Hematopoietic multipotent progenitor cell treated with erythropoietin and hydrocortisone succinate and interleukin-3 and kit ligand, for 4 days (in vitro differentiated cells): Measurements from ENCODE around the gene ITPK1.

Experiments
- DNase-seq: peaks from one replicate; pipeline ENCODE4 v3.0.0-alpha.2; 2015

Gene ITPK1

DNA sequence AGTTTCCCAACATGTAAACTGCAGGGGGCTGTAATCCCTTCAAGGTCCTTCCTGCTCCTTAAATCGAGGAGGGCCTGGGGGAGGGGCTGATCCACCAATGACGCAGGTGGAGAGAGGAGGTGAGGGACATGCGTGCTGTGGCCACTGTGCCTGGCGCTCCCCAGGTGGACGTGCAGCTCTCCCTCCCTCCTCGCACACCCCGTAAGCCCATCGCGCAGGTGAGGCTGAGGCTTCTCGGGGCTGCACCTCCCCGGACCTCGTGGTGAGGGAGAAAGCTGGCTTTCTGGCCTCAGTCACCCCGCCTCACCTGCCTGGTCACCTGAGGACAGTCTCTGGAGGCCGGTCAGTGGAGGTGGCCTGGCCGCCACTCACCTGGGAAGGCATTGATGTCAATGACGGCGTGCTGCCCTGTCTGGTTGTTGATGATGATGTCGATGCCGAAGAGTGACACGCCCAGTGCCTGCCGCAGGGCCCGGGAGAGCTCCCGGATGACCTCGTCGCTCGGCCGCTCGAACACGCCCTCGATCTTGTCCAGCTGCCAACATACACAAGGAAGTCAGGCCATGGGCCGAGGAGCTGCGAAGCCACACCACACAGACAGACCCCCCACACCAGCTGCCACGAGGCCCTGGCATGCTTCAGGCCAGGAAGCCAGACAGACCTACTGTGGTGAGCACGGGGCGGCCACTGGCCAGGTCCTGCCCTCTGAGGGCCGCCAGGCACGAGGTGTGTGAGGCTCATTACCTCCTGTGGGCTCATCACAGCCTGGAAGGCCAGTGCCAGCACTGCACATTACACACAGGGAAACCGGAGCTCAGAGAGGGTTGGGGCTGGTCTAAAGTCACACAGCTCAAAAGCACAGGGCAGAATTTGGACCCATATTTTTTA, 169.5 kb downstream of the ITPK1 start:
- DNase-seq, result no peak

GRCh38 chr14:92945544-92945943, 170.2 kb downstream of the ITPK1 start:
- no peak for DNase-seq

GRCh38 chr14:92944976-92945375, 170.7 kb downstream of the ITPK1 start:
- DNase-seq, result no peak

- no peak for DNase-seq
Observed at GRCh38 chr14:92943855-92944570, 171.7 kb downstream of the ITPK1 start.

DNA sequence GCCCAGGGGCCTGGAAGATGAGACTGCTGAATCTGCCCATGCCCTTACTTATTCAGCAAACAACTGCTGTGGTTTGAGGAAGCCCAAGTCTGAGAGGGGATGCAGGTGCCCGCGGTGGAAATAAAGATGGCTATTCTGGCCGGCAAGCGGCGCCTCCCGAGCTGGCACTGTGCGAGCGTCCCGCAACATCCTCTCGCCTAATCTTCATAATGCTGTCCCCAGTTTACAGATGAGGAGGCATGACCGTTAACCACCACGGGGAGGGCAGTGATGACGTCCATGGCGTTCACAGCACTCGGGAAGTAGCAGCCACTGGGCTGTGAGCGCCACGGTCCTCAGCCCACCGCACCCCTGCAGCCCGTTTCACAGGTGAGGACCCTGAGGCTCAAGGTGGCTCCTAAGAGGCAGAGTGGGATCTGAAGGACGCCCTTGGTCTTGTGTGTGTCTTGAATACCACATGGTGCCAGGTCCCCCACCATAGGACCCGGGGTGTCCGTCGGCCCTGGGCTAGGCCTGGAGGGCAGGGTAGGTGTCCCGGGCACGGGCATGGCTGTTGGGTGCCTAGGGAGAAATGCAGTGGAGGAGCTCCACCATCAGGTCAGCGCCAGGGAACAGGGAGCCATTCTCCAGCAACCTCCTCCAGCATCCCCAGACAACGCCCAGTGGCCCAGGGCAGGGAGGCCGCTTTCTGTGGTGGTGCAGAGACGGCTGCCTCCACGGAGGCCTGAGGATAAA, 172.6 kb downstream of the ITPK1 start:
- DNase-seq, result no peak

DNA sequence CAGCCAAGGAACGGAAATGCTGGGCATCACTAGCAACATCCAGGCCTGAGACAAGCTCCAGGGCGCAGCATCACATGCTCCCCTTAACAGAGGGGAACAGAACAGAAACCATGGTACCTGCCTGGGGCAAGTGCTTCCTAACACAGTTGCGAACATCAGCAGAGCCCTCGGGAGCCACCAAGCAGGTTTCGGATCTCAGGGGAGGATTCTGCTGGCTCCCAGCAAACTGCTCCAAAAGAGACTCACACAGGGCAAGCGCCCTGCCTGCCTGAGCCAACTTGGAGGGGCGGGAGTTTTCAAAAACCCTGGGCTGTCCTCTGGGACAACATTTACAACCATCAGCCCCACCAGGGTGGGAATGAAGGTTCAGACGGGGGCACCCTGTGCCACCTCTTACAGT, 173.1 kb downstream of the ITPK1 start:
- DNase-seq, result no peak

DNA sequence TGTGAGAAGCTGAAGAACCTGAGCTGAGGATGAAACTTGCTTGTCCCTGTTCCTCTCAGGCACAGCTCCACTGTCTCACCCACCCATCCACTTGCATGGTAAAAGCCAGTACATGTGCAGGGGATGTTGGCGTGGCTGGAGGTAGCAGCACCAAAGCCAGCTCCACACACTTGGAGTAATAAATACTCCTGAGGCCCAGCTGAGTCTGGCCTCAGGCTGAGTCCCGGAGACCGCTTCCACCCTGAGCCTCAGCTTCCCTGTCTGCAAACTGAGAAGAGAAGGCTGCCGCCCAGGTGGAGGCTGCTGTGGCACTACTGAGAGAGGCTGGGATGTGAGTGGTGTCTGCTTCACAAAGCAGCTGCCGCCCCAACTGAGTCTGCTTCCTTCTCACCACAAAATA, 173.6 kb downstream of the ITPK1 start:
- DNase-seq, result no peak

GRCh38 chr14:92941531-92941930, 174.2 kb downstream of the ITPK1 start:
- no peak for DNase-seq

GRCh38 chr14:92940543-92940942, 175.2 kb downstream of the ITPK1 start:
- DNase-seq, result no peak

DNA sequence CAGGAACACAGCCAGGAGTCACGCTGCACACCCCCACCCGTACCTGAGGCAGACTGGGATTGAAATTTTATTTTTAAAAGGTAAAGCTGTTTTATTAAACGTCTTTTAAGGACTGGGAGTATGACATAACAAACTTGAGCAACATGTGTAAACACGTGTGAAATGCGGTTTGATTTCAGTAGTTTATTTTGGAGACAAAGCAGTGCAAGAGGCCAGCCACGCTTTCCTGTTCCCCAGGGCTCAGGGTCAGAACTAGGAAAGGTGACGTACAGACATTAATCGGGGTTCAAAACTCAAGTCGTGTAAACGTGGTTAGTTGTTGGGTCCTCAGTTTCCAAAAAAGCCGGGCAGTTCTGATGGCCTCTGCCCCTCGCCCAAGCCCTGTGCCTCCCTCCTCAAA, 176.0 kb downstream of the ITPK1 start:
- no peak for DNase-seq

GRCh38 chr14:92938890-92939671, 176.6 kb downstream of the ITPK1 start:
- DNase-seq, result peak; percentile 38

DNA sequence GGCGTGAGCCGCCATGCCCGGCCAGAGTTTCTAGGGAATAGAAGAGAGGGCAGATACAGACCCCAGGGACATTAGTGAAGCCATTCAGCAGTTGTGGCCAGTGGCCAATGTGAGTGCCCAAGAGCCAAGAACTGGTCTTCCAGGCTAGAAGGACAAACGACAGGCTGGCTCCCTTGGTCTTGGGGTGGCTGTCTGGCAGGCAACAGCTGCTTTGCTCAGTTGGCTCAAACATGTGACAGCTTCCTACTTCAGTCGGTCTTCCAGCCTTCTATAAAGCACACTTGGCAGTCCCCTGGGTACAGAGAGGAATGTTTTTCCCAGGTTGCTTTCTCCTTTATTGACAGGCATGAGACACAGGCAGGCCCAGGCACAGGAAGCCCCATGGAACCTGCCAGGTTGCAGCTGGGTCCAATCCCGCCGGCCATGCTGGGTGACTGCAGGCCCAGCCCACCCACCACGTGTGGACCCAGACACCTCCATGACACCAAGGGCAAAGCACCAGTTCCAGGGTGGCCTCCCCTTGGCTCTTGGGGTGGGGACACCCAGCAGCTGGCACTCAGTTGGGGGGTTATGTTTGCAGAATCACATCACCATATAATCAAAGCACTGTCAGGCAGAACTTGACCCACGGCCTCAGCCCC, 177.4 kb downstream of the ITPK1 start:
- no peak for DNase-seq

DNA sequence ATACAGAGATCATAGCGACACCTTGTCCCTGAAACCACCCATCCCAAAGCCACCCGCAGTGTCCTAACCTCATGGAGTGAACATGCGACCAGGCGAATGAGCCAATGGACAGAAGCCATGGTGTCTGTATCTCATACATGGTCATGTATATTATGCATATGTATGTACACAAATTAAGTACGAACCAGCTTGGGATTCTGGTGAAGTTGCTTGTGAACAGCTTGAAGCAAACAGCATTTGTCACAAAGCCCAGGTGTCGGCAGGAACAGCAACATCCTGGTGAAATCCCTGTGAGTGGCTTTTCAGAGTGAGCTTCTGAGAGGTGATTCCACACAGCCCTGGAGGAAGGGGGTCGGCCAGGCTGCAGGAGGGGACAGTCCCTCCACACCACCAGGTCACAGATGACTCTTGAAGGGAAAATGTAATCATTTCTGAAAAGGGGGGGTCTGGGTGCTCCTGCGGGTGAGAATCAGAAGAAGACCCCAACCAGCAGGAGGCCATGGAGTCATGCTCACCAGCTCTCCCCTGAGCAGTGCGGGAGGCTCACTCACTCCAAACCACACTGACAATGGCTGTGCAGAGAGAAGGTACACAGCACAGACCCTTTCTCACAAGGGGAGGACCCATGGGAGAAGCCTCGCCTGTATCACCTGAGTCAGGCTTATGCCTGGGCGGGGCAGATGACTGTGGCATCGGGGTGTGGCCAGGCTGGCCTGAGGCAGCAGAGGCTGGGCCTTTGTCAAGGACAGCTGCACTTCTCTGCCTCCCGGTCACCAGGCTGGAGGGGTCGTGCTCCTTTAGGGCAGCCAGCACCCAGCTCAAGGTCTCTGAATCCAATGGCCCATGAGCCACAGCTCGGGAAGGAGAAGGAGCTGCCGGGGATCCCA, 178.4 kb downstream of the ITPK1 start:
- DNase-seq, result no peak

- no peak for DNase-seq
Observed at GRCh38 chr14:92936085-92936484, 179.6 kb downstream of the ITPK1 start.

- no peak for DNase-seq
Observed at GRCh38 chr14:92935446-92935845, 180.3 kb downstream of the ITPK1 start.

GRCh38 chr14:92934196-92935085, 181.3 kb downstream of the ITPK1 start:
- no peak for DNase-seq

DNA sequence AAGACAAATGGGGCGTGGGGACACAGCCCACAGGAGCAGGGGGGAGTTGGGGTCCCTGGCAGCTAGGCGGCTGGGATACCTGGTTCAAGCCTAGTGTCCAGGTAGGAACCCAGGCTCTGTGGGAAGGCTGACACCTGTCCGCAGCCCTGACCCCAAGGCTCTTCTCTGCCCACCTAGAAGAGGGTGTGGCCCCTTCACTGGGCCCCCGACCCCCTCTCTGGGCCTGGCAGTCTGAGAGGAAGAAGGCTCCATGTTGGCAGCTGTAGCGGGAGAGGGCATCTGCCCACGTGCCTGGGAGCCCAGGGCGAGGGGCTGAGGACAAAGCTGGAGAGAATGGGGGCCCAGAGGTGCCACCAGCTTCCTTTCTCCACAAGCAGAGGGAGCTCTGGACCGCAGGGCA, 182.2 kb downstream of the ITPK1 start:
- DNase-seq, result no peak

DNA sequence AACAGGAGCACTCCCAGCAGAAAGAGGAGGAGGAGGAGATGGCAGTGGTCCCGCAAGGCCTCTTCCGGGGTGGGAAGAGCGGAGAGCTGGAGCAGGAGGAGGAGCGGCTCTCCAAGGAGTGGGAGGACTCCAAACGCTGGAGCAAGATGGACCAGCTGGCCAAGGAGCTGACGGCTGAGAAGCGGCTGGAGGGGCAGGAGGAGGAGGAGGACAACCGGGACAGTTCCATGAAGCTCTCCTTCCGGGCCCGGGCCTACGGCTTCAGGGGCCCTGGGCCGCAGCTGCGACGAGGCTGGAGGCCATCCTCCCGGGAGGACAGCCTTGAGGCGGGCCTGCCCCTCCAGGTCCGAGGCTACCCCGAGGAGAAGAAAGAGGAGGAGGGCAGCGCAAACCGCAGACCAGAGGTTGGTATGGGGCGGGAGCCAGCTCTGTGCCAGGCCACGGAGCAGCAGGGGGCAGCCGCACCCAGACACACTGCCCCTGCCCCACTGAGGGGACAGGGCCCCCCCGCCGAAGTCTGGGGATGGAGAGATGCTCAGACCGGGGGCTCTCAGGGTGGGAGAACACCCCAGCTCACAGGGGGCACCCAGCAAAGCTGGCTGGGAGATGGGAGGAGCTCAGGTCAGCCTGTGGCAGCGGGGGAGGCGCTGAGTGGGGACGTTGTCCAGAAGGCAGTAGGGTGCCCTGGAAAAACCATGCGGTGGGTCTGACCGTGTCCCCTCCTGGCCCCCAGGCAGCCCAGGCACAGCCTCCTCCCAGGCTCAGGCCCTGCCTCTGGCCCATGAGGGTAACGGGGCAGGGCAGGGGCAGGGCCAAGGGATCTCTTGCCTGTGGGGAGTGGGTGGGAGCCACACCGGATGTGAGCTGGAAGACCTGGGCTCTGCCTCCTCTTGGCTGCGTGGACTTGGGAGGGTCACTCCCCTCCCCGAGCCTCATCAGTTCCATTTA, 183.0 kb downstream of the ITPK1 start:
- no peak for DNase-seq
